ENCODE measurements around the gene RMC1. TPM values are rescaled to one million over a fixed set of nuclear protein-coding genes. Genes with fewer than 3 reads are reported as not detected.
A peak's percentile ranks its signal among the peaks of the same experiment; 100 is the strongest.

The RMC1 gene
- total and polyA plus RNA-seq, 4 donors, result 15.6 to 24.7 (median 20.8) TPM

DNA sequence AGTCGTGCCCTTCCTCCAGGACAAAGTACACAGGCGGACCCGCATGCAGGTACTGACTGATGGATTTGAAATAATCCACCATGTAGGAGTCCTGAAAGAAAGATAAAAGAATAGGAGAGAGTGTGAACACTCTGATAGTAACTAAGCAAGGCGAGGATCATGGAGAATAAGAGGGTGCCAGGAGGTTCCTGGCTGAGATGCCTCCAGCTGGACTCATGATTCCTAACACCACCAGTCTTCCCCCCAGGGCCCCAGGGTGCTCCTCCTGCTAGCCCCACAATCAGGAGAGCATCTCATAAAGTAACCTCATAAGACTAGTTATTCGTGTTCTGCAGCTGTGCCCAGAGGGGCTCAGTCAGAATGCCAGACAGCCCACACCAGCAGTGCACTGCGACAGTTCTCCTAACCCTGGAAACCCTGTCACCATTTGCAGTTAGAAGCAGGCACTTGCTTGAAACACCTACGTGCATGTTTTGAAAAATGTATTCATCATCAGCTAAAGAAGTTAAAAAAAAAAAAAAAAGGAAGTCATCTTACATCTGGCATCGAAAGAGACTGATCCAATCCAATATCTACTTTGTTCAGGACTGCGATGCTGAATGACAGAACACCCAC is 36.7 kb downstream of the RMC1 start:
- 90% methylated on average over 9 of the region's 9 CpGs for WGBS
- Histone ChIP-seq H3K9ac (ENCODE audit: low read depth in 1 of 2, low read length in 2 of 2) (no peak overlapping the region), H3K27ac (ENCODE audit: low read depth in 1 of 2, low read length in 2 of 2) (peak overlapping the region in 1 of 2 donors; percentile 11), H3K4me1 (ENCODE audit: control insufficient read depth in 4 of 4, insufficient read depth in 4 of 4, low read length in 3 of 4) (peaks cover 1 to 23% (median 11%) of the 10 kb centered on the region in 4 donors), H3K9me3 (ENCODE audit: control insufficient read depth in 4 of 4, low read length in 3 of 4) (no peaks in the 10 kb centered on the region), H3K27me3 (ENCODE audit: control insufficient read depth in 4 of 4, insufficient read depth in 4 of 4, low read length in 3 of 4) (no peaks in the 10 kb centered on the region), H3K4me3 (ENCODE audit: low read depth in 1 of 3, low read length in 3 of 3) (no peak overlapping the region), H3K36me3 (ENCODE audit: control insufficient read depth in 4 of 4, insufficient read depth in 3 of 4, low read depth in 1 of 4, low read length in 3 of 4) (peaks cover 5 to 65% (median 45%) of the 10 kb centered on the region in 4 donors)
- TF ChIP-seq YY1 (IDR thresholded peaks at IDR 0.05) (no peak), RXRA (IDR thresholded peaks at IDR 0.05) (no peak), TAF1 (conservative IDR thresholded peaks at IDR 0.05) (no peak), SP1 (IDR thresholded peaks at IDR 0.05) (no peak), FOXA1 (IDR thresholded peaks at IDR 0.05) (no peak), NR2F2 (IDR thresholded peaks at IDR 0.05) (no peak), GABPA (IDR thresholded peaks at IDR 0.05 in 1 of 2, conservative IDR thresholded peaks at IDR 0.05 in 1 of 2) (no peak), JUND (IDR thresholded peaks at IDR 0.05) (no peak), HNF4A (conservative IDR thresholded peaks at IDR 0.05) (no peak), EGR1 (IDR thresholded peaks at IDR 0.05; ENCODE audit: low read depth in 2 of 2) (no peak), RAD21 (IDR thresholded peaks at IDR 0.05) (no peak), HNF4G (IDR thresholded peaks at IDR 0.05) (no peak)
- TF ChIP-seq, protein P1, sequence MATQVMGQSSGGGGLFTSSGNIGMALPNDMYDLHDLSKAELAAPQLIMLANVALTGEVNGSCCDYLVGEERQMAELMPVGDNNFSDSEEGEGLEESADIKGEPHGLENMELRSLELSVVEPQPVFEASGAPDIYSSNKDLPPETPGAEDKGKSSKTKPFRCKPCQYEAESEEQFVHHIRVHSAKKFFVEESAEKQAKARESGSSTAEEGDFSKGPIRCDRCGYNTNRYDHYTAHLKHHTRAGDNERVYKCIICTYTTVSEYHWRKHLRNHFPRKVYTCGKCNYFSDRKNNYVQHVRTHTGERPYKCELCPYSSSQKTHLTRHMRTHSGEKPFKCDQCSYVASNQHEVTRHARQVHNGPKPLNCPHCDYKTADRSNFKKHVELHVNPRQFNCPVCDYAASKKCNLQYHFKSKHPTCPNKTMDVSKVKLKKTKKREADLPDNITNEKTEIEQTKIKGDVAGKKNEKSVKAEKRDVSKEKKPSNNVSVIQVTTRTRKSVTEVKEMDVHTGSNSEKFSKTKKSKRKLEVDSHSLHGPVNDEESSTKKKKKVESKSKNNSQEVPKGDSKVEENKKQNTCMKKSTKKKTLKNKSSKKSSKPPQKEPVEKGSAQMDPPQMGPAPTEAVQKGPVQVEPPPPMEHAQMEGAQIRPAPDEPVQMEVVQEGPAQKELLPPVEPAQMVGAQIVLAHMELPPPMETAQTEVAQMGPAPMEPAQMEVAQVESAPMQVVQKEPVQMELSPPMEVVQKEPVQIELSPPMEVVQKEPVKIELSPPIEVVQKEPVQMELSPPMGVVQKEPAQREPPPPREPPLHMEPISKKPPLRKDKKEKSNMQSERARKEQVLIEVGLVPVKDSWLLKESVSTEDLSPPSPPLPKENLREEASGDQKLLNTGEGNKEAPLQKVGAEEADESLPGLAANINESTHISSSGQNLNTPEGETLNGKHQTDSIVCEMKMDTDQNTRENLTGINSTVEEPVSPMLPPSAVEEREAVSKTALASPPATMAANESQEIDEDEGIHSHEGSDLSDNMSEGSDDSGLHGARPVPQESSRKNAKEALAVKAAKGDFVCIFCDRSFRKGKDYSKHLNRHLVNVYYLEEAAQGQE (IDR thresholded peaks at IDR 0.05), result no peak
- TF ChIP-seq, protein P2, sequence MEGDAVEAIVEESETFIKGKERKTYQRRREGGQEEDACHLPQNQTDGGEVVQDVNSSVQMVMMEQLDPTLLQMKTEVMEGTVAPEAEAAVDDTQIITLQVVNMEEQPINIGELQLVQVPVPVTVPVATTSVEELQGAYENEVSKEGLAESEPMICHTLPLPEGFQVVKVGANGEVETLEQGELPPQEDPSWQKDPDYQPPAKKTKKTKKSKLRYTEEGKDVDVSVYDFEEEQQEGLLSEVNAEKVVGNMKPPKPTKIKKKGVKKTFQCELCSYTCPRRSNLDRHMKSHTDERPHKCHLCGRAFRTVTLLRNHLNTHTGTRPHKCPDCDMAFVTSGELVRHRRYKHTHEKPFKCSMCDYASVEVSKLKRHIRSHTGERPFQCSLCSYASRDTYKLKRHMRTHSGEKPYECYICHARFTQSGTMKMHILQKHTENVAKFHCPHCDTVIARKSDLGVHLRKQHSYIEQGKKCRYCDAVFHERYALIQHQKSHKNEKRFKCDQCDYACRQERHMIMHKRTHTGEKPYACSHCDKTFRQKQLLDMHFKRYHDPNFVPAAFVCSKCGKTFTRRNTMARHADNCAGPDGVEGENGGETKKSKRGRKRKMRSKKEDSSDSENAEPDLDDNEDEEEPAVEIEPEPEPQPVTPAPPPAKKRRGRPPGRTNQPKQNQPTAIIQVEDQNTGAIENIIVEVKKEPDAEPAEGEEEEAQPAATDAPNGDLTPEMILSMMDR (IDR thresholded peaks at IDR 0.05; ENCODE audit: low read depth, low read length, missing input control), result no peak
- TF ChIP-seq, protein P3, sequence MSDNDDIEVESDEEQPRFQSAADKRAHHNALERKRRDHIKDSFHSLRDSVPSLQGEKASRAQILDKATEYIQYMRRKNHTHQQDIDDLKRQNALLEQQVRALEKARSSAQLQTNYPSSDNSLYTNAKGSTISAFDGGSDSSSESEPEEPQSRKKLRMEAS (IDR thresholded peaks at IDR 0.05), result no peak
- TF ChIP-seq, protein P4, sequence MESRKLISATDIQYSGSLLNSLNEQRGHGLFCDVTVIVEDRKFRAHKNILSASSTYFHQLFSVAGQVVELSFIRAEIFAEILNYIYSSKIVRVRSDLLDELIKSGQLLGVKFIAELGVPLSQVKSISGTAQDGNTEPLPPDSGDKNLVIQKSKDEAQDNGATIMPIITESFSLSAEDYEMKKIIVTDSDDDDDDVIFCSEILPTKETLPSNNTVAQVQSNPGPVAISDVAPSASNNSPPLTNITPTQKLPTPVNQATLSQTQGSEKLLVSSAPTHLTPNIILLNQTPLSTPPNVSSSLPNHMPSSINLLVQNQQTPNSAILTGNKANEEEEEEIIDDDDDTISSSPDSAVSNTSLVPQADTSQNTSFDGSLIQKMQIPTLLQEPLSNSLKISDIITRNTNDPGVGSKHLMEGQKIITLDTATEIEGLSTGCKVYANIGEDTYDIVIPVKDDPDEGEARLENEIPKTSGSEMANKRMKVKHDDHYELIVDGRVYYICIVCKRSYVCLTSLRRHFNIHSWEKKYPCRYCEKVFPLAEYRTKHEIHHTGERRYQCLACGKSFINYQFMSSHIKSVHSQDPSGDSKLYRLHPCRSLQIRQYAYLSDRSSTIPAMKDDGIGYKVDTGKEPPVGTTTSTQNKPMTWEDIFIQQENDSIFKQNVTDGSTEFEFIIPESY (IDR thresholded peaks at IDR 0.05), result no peak
- no peak for DNase-seq (ENCODE audit: low spot score)

DNA sequence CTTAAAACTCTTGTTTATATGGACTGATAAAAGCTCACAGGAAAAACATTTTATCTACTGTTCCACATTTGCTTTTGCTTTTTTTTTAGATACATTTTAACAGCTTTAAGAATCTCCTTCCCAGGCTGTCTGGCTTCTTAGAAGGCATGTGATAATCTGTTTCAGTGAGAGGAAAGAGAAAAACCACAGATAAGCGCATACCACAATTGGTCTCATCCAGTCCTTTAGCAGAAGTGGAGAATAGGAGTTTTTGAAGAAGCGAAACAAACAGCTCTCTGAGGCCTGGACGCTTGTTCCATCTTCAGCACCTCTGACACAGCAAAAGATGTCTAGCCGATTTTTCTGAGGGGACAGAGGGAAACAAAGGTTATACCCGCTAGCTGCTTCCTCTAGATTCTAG is 37.6 kb downstream of the RMC1 start:
- Histone ChIP-seq H3K36me3 (ENCODE audit: control insufficient read depth in 4 of 4, insufficient read depth in 3 of 4, low read depth in 1 of 4, low read length in 3 of 4) (peaks cover 5 to 58% (median 38%) of the 10 kb centered on the region in 4 donors), H3K9me3 (ENCODE audit: control insufficient read depth in 4 of 4, low read length in 3 of 4) (no peaks in the 10 kb centered on the region), H3K4me1 (ENCODE audit: control insufficient read depth in 4 of 4, insufficient read depth in 4 of 4, low read length in 3 of 4) (peaks cover 3 to 27% (median 14%) of the 10 kb centered on the region in 4 donors), H3K9ac (ENCODE audit: low read depth in 1 of 2, low read length in 2 of 2) (no peak overlapping the region), H3K4me3 (ENCODE audit: low read depth in 1 of 3, low read length in 3 of 3) (no peak overlapping the region), H3K27ac (ENCODE audit: low read depth in 1 of 2, low read length in 2 of 2) (no peak overlapping the region), H3K27me3 (ENCODE audit: control insufficient read depth in 4 of 4, insufficient read depth in 4 of 4, low read length in 3 of 4) (no peaks in the 10 kb centered on the region)
- TF ChIP-seq, protein P3 (IDR thresholded peaks at IDR 0.05), result no peak
- TF ChIP-seq, protein P1 (IDR thresholded peaks at IDR 0.05), result peak; percentile 16
- TF ChIP-seq FOXA1 (IDR thresholded peaks at IDR 0.05), result no peak
- no peak for TF ChIP-seq HNF4A (conservative IDR thresholded peaks at IDR 0.05)
- no peak for DNase-seq (ENCODE audit: low spot score)
- WGBS, result 78% methylated on average over 5 of the region's 5 CpGs
